ENCODE measurements around the gene DNAJB1.

GRCh38 chr19:14536926-14537692 is 18.9 kb upstream of the DNAJB1 start:
- TF ChIP-seq, protein P1, sequence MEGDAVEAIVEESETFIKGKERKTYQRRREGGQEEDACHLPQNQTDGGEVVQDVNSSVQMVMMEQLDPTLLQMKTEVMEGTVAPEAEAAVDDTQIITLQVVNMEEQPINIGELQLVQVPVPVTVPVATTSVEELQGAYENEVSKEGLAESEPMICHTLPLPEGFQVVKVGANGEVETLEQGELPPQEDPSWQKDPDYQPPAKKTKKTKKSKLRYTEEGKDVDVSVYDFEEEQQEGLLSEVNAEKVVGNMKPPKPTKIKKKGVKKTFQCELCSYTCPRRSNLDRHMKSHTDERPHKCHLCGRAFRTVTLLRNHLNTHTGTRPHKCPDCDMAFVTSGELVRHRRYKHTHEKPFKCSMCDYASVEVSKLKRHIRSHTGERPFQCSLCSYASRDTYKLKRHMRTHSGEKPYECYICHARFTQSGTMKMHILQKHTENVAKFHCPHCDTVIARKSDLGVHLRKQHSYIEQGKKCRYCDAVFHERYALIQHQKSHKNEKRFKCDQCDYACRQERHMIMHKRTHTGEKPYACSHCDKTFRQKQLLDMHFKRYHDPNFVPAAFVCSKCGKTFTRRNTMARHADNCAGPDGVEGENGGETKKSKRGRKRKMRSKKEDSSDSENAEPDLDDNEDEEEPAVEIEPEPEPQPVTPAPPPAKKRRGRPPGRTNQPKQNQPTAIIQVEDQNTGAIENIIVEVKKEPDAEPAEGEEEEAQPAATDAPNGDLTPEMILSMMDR (IDR thresholded peaks at IDR 0.05): no peak
- no peak for TF ChIP-seq POLR2A (IDR thresholded peaks at IDR 0.05)

Measured in testis (tissue), 2 donors.